Activated CD4-positive, alpha-beta T cell treated with anti-CD3 and anti-CD28 coated beads, Interleukin-2, amount 50 U/mL, for 24 hours (primary cell): ENCODE measurements around the gene KEL.

Source experiments
- DNase-seq, 2 donors: peaks; one replicate each; pipeline ENCODE4 v3.0.0-alpha.2; 2020; ENCODE audit warnings: low read depth in 1 of 2, low spot score in 1 of 2

Gene KEL

DNA sequence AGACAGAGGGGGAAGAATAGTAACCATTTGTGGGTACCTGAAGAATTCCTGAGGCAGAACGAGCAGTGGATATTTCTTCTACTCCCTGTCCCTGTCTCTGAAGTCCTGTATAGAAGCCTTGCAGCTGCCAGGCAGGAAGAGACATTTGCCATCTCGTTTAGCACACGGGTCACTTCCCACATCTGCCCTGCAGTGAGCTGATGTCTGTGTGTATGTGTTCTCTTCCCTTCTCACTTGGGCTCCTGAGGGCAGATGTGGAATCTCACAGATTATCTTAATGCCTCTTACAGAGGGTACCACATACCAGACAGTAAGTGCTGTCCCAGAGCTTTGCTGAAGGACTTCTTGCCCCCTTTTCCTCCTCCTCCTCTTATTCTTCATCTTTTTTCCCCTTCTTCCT lies 62.5 kb downstream of the KEL start:
- DNase-seq, result no peak

GRCh38 chr7:142898377-142899170 lies 63.6 kb downstream of the KEL start:
- DNase-seq, result no peak

DNA sequence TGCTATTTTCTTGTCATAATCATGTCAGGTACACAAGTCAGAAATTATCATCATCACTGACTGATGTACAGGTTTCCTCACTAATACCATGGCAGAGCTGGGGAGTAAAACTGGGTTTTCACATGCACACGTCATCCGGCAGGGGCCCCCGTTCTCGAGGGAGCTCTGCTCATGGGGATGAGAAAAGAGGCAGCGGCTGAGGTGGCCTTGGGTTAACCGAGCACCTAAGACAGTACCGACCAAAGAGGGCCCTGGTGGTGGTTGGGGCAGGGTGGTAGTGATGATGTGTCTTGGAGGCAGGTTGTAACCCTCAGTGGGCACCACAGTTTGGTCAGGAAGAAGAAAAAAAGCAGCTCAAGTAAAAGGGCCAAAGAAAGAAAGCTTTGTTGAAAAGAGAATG lies 64.5 kb downstream of the KEL start:
- DNase-seq, result no peak

- no peak for DNase-seq
Observed at GRCh38 chr7:142896741-142897379, 65.3 kb downstream of the KEL start.

DNA sequence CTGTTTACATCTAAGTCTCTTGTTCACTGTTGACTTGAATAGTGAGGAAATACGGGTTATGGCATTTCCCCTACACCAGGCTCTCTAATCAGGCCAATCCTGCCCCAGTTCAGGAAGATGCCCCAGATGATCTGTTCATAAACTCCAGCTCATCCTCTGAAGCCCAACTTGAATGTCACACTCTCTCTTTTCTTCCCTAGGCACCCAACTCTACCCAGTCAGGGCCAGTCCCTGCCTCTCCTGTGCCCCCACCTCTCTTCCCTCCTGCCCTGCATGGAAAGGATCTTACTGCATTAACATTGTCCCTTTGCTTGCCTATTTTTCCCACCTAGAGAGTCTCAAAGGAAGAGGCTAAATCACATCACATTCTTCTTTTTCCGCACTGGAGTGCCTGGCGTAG lies 66.0 kb downstream of the KEL start:
- no peak for DNase-seq

DNA sequence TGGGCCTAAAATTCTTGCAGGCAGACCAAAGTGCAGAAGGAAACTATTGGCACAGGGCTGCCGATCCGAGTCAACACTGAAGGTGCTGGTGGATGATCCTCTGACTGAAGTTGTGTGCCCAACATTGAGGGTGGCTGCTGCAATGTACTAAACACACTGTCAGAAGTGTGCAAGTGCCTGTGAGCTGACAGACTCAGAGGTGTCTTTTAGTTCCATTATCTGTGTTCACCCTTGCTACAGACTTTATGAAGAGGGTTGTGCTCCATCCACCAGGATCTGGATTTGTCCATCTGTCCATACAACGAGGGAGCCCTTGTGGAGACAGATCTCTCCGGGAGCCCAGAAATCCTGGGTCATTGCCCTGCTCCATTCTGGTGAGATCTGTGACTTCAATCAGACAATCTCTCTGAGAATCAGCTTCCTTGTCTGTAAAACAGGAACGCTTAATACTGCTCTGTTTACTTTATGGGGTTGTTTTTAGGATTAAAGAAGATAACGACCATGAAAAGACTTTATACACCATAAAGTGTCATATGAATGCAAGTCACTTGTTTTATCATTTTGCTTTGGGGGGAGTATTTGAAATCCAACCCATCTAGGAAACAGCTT lies 67.1 kb downstream of the KEL start:
- no peak for DNase-seq

DNA sequence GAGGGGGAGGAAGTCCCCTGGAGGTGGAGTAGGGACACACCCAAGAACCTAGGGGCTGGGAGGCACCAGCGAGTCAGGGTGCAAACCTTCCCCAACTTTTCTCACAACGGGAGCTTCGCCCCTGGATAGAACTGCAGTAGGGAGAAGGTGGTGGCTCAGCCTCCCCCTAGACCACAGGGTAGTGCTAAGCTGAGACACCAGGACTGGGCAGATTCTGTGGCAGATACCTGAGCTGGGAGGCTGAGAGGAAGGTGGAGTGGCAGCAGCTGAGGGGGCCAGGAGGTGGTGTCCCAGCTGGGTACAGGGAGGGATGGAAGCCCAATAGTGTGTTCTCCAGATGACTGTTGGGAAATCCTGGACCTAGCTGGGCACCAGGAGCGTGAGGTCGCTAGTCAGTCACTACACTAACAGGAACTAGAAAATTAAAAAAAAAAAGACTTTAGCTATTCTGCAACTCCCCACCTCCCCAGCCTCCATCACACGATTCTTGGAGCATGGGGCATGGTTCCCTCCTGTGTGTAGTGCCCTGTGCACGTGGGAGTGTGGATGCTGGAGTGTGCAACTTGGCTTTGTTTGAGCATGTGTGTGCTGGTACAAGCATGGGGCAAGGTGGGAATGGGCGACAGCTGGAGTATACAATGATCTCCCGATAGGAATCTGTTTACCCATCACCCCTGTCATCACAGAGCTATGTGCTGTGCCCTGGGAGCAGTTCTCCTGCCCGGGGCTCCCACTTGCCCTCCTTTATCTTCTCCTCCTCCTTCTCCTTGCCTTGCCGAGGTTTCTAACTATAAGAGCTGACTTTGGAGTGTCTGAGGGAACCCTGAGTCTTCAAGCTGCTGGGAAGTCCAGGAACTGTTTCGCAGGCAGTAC lies 67.8 kb downstream of the KEL start:
- DNase-seq, result no peak

DNA sequence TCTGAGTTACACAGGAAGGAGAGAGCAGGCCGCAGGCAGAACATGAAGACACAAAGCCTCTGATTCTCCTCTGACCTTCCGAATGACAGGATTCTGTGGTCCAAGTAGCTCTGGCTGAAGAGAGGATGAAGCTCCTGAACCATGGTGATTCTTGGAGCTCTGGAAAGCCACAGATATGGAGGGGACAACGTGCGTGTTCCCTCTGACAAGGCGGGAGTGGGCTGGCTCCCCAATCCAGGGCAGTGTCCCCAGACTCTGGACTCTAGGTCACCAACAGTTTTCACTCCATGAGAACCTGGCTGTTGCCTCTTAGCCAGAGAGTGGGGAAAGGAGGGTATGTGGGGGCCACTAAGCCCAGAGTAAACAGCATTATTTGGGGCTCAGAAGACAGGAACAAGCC lies 69.2 kb downstream of the KEL start:
- no peak for DNase-seq

DNA sequence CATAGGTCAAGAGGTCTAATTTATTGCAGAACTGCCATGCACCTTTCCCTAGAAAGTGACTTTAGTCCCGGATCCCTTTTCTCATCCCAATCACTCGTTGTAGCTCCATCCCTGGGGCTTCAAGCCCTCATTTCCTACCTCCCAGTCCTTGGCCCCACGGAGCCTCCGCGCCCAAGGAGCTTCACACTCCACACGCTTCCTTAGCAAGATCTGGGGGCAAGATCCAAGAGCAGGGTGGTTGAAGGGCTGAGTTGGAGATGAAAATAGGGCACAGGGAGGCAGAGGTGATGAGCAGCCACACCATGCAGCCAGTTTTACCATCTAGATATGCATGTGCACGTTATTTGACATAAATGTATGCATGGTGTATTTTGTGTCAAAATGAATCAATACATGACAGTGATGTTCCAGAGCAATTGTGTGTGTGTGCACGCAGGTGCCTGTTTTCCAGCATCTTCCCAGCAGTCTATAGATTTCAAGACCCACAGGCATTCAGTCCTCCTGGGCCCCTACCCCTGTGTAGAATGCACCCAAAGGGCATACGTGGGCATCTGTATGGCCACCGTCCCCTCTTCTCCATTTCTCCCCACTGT lies 70.6 kb downstream of the KEL start:
- DNase-seq, result no peak
